HepG2 (cell line): ENCODE results near the gene ACAT2. TPM values are rescaled to one million over a fixed set of nuclear protein-coding genes. Genes with fewer than 3 reads are reported as not detected.

Experiments
- CENPBD1 ChIP-seq: sonication (generic); formaldehyde crosslinking; IDR thresholded peaks from 2 replicates; pipeline ENCODE4 v1.8.0; 2022; ENCODE audit warnings: missing genetic modification reagents, low read depth, mild to moderate bottlenecking, borderline replicate concordance
- FLYWCH1 ChIP-seq: sonication (generic); formaldehyde crosslinking; IDR thresholded peaks from 2 replicates; pipeline ENCODE4 v1.8.1; 2023; ENCODE audit warnings: mild to moderate bottlenecking, missing genetic modification reagents
- MNT ChIP-seq: fragments of 450-650 bp; IDR thresholded peaks from 2 replicates; pipeline ENCODE4 v1.6.1; 2016
- NCOR1 ChIP-seq: fragments of 200-600 bp; sonication (generic); IDR thresholded peaks from 2 replicates; pipeline ENCODE4 v1.7.0; 2017; ENCODE audit warnings: antibody characterized with exemption, low read length, borderline replicate concordance
- PRDM10 ChIP-seq: sonication (generic); formaldehyde crosslinking; IDR thresholded peaks from 2 replicates; pipeline ENCODE4 v1.4.0; 2020; ENCODE audit warnings: low read depth, missing genetic modification reagents
- SKIL ChIP-seq: sonication (generic); formaldehyde crosslinking; IDR thresholded peaks from 2 replicates; pipeline ENCODE4 v1.8.0; 2022; ENCODE audit warnings: missing genetic modification reagents, mild to moderate bottlenecking, moderate library complexity, borderline replicate concordance
- SMAD3 ChIP-seq: sonication (generic); formaldehyde crosslinking; IDR thresholded peaks from 2 replicates; pipeline ENCODE4 v1.4.0; 2020; ENCODE audit warnings: missing genetic modification reagents
- SPEN ChIP-seq: sonication (generic); formaldehyde crosslinking; IDR thresholded peaks from 2 replicates; pipeline ENCODE4 v1.5.1; 2020; ENCODE audit warnings: low read depth, mild to moderate bottlenecking, missing genetic modification reagents
- TERF1 ChIP-seq: sonication (generic); formaldehyde crosslinking; IDR thresholded peaks from 2 replicates; pipeline ENCODE4 v1.8.0; 2022; ENCODE audit warnings: mild to moderate bottlenecking, missing genetic modification reagents, moderate library complexity
- ZNF274 ChIP-seq: sonication (generic); formaldehyde crosslinking; IDR thresholded peaks from 2 replicates; pipeline ENCODE4 v1.5.1; 2020; ENCODE audit warnings: mild to moderate bottlenecking, missing genetic modification reagents
- ZNF75D ChIP-seq: sonication (generic); formaldehyde crosslinking; IDR thresholded peaks from 2 replicates; pipeline ENCODE4 v1.8.1; 2023; ENCODE audit warnings: missing genetic modification reagents, mild to moderate bottlenecking, borderline replicate concordance
- ZNF83 ChIP-seq: sonication (generic); formaldehyde crosslinking; IDR thresholded peaks from 2 replicates; pipeline ENCODE4 v1.4.0; 2020; ENCODE audit warnings: missing genetic modification reagents, mild to moderate bottlenecking, borderline replicate concordance
- polyA plus RNA-seq, 8 experiments: library from polyadenylated mRNA; depleted of rRNA in 3 of 8; stranded (reverse) in 7 of 8; unstranded in 1 of 8; fragments of >200 nt; fragmentation: Illumina TruSeq in 4 of 8; extraction: Trizol in 4 of 8; gene quantifications; 2 replicates each; pipeline versions ENCODE4 v1.2.1 to v1.2.3, GENCODE V29; 2011 to 2016; ENCODE audit warnings: low read depth in 4 of 8, missing spikeins in 1 of 8, mixed read lengths in 1 of 8; ENCODE audit not compliant: insufficient read depth in 1 of 8
- total RNA-seq, 5 experiments: library from RNA; depleted of rRNA; stranded (reverse); fragments of >200 nt; fragmentation: Illumina TruSeq; extraction: Trizol; gene quantifications; 2 replicates each; pipeline ENCODE4 v1.2.3, GENCODE V29; 2016; ENCODE audit warnings: low read depth in 1 of 5

ACAT2 gene
- total and polyA plus RNA-seq, 2 of the 13 experiments (the other 11 are each of a cell fraction or from before 2014, with no cell fraction given): 121 to 534 TPM

- TF ChIP-seq MNT (no peak), NCOR1 (no peak), CENPBD1 (CRISPR knock-in tag) (no peak), ZNF75D (CRISPR knock-in tag) (no peak), SPEN (no peak), PRDM10 (CRISPR knock-in tag) (no peak), TERF1 (CRISPR knock-in tag) (no peak), ZNF274 (CRISPR knock-in tag) (no peak), FLYWCH1 (no peak), SKIL (CRISPR knock-in tag) (no peak), SMAD3 (CRISPR knock-in tag) (no peak), ZNF83 (CRISPR knock-in tag) (no peak)
- TF ChIP-seq, all 625 proteins: peak for 0
Measured at GRCh38 chr6:159769470-159769869, 7.6 kb downstream of the ACAT2 start (continued).
